Measurements from ENCODE around the gene CDC42BPA. TPM values are rescaled to one million over a fixed set of nuclear protein-coding genes. Genes with fewer than 3 reads are reported as not detected.
A peak's percentile ranks its signal among the peaks of the same experiment; 100 is the strongest.

Gene CDC42BPA
- polyA plus RNA-seq, 3 donors, result 0.20 to 0.45 (median 0.39) TPM

DNA sequence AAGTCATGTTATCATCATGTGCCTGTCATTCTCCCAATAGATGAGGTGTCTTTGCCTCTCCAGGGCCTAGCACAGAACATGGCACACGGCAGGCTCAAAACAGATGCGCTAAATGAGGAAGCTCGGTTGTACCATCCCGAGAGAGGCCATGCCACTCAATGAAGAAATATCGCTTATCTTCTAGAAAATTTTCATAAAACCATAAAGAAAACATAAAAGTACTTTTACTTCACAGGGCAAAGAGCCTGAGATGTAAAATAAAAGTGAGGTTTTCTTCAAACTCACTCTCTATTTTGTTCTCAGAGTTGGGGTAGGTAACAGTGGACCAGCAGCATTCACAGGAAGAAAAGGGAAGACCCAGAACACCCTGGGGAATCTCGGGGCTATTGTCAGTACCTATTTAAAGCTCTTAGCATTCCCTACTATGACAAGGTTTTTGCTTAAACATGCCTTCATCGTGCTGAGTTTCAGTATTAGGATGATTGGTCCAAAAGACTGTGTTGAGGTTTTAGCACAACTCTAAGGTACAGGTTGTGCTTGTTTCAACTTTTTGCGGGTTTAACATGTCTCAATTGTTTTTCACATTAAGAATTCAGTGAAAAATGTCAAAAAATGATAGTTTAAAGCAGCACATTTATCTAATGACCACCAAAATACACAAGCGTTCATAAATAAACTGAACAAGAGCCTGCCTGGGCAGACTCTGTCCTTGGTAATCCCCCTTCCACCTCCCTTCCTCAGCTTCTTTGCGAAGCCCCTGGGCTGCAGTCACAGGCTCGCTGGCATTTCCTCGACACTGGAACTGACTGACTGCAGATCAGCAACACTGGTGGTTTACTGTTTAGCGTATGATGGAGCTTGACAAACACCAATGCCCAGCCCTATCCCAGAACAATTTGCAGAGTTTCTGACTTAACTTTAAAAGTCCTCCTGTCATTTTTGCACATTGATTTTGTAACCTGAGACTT is 322.6 kb downstream of the CDC42BPA start:
- peaks cover under 1% of the 10 kb centered on the region in 2 donors for H3K4me1 ChIP-seq (ENCODE audit: control insufficient read depth in 1 of 2, insufficient read depth in 2 of 2, low read length in 2 of 2)
- no peak overlapping the region for H3K4me2 ChIP-seq (replicated peaks; ENCODE audit: extremely low read depth, low read length, poor library complexity, severe bottlenecking)
- no peak overlapping the region for H3K9ac ChIP-seq (ENCODE audit: insufficient read depth, low read length, poor library complexity, severe bottlenecking)
- Mint-ChIP-seq H3K4me1 (peaks cover 11% of the 10 kb centered on the region), H3K9me3 (peaks cover 0 to 4% (median 0%) of the 10 kb centered on the region in 7 donors), H3K4me3 (no peak overlapping the region), H3K27me3 (ENCODE audit: low read depth in 3 of 3) (no peaks in the 10 kb centered on the region), H3K36me3 (peaks cover 0 to 4% of the 10 kb centered on the region in 2 donors), H3K27ac (peak overlapping the region in 2 of 7 donors; percentile 59 to 66)
- H3K36me3 ChIP-seq (replicated peaks in 1 of 2; ENCODE audit: control insufficient read depth in 1 of 2, insufficient read depth in 2 of 2, low read length in 2 of 2), result no peaks in the 10 kb centered on the region
- H2AFZ ChIP-seq (ENCODE audit: insufficient read depth, low read depth, low read length, poor library complexity, severe bottlenecking), result no peak overlapping the region
- no peaks in the 10 kb centered on the region for H3K27me3 ChIP-seq (ENCODE audit: control insufficient read depth in 2 of 2, insufficient read depth in 2 of 2, low read length in 2 of 2)
- H3K9me3 ChIP-seq (replicated peaks in 1 of 2; ENCODE audit: control insufficient read depth in 1 of 2, insufficient read depth in 1 of 2, low read length in 2 of 2), result no peaks in the 10 kb centered on the region
- no peak overlapping the region for H3K4me3 ChIP-seq (replicated peaks in 1 of 3; ENCODE audit: low read depth in 2 of 3, low read length in 3 of 3)
- intact Hi-C loops (cut with micrococcal nuclease), result no loop called here
- DNase-seq, result no peak
- no peaks in the 10 kb centered on the region for H4K20me1 ChIP-seq (ENCODE audit: insufficient read depth, low read length)
- TF ChIP-seq, protein P1, sequence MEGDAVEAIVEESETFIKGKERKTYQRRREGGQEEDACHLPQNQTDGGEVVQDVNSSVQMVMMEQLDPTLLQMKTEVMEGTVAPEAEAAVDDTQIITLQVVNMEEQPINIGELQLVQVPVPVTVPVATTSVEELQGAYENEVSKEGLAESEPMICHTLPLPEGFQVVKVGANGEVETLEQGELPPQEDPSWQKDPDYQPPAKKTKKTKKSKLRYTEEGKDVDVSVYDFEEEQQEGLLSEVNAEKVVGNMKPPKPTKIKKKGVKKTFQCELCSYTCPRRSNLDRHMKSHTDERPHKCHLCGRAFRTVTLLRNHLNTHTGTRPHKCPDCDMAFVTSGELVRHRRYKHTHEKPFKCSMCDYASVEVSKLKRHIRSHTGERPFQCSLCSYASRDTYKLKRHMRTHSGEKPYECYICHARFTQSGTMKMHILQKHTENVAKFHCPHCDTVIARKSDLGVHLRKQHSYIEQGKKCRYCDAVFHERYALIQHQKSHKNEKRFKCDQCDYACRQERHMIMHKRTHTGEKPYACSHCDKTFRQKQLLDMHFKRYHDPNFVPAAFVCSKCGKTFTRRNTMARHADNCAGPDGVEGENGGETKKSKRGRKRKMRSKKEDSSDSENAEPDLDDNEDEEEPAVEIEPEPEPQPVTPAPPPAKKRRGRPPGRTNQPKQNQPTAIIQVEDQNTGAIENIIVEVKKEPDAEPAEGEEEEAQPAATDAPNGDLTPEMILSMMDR (IDR thresholded peaks at IDR 0.05), result no peak
- no peaks in the 10 kb centered on the region for H3K79me2 ChIP-seq (ENCODE audit: insufficient read depth, low read length)
- 96% methylated on average over 7 of the region's 13 CpGs for WGBS (ENCODE audit: insufficient coverage)
- no peak overlapping the region for H3K27ac ChIP-seq (ENCODE audit: low read depth in 1 of 2, low read length in 2 of 2)

DNA sequence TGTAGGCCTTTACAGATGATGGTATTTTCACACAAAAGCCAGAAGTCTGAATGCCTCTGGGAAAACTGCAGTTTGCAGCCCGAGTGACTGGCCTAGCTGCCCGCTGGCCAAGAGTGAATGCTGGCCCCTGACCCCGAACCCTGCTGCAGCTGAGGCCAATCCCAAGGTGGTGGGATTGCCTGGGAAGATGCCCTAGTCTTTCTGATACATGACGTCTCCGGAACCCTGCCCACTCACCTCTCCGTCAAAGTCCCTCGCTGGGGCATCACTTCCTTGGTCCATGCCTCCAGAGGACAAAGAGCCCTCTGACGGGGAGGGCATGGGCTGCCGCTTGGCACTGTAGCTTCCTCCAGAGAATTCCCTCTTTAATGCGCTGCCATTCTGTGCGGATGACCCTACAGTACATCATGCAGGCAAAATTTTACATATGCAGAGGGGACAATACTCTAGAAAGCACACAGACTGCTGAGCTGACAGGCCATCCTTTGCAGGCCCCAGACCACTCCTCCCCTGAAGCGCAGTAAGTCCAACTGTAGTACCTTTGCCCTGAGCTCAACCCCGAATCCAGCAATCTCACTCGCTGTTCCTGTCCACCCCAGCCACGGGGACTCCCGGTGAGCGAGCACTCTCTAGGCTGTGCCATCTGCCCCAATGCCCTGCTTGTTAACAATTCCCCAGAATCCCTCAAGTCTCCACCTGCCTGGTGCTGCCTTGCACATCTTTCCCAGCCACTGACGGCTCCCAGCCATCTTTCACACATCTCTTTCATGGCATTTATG is 323.5 kb downstream of the CDC42BPA start:
- H3K27ac Mint-ChIP-seq, result no peak overlapping the region
- Histone ChIP-seq H4K20me1 (ENCODE audit: insufficient read depth, low read length) (no peaks in the 10 kb centered on the region), H3K79me2 (ENCODE audit: insufficient read depth, low read length) (no peaks in the 10 kb centered on the region), H2AFZ (ENCODE audit: insufficient read depth, low read depth, low read length, poor library complexity, severe bottlenecking) (no peak overlapping the region), H3K9me3 (replicated peaks in 1 of 2; ENCODE audit: control insufficient read depth in 1 of 2, insufficient read depth in 1 of 2, low read length in 2 of 2) (no peaks in the 10 kb centered on the region), H3K27me3 (ENCODE audit: control insufficient read depth in 2 of 2, insufficient read depth in 2 of 2, low read length in 2 of 2) (no peaks in the 10 kb centered on the region), H3K9ac (ENCODE audit: insufficient read depth, low read length, poor library complexity, severe bottlenecking) (no peak overlapping the region), H3K27ac (ENCODE audit: low read depth in 1 of 2, low read length in 2 of 2) (no peak overlapping the region), H3K4me2 (replicated peaks; ENCODE audit: extremely low read depth, low read length, poor library complexity, severe bottlenecking) (no peak overlapping the region), H3K4me3 (replicated peaks in 1 of 3; ENCODE audit: low read depth in 2 of 3, low read length in 3 of 3) (no peak overlapping the region), H3K36me3 (replicated peaks in 1 of 2; ENCODE audit: control insufficient read depth in 1 of 2, insufficient read depth in 2 of 2, low read length in 2 of 2) (no peaks in the 10 kb centered on the region), H3K4me1 (ENCODE audit: control insufficient read depth in 1 of 2, insufficient read depth in 2 of 2, low read length in 2 of 2) (peaks cover 9 to 10% of the 10 kb centered on the region in 2 donors)
- H3K9me3 Mint-ChIP-seq, result peaks cover 0 to 4% (median 0%) of the 10 kb centered on the region in 7 donors
- intact Hi-C loops (cut with micrococcal nuclease), result no loop called here
- TF ChIP-seq, protein P1 (IDR thresholded peaks at IDR 0.05), result no peak
- WGBS (ENCODE audit: insufficient coverage), result 97% methylated on average over 17 of the region's 18 CpGs
- H3K27me3 Mint-ChIP-seq (ENCODE audit: low read depth in 3 of 3), result no peaks in the 10 kb centered on the region
- H3K4me3 Mint-ChIP-seq, result no peak overlapping the region
- H3K36me3 Mint-ChIP-seq, result peaks cover 0 to 4% of the 10 kb centered on the region in 2 donors
- H3K4me1 Mint-ChIP-seq, result peaks cover 20% of the 10 kb centered on the region
- no peak for DNase-seq
